ENCODE results near the gene NIN.

The NIN gene

DNA sequence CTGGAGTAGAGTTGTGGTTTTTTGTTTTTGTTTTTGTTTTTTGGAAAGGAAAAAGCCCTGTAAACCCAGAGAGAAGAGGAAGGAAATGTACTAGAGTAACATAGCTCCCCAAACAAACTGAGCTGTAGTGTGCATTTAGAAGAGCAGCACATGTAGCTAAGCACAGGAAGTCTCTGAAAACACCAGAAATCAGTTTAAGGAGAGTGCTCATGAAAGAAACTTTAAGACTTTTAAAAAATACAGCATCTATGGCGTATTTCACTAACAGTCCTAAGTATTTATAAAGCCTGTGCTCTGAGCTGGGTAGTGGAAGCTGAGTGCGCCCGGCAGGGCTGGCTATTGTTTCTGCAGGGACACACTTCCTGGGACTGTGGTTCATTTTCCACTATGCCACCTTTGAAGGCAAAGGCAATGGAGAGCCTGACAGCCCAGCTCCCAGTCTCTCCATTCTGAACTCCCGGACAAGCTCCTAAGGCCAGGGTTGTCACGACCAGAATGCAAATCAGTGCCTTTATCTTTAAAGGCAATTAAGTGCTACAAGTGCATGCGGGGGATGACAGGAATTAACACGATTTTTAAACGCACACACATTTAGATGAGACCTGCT is 45.4 kb downstream of the NIN start:
- in situ Hi-C loops (cut with MboI; ENCODE audit: low pct_unique_long_range_greater_than_20kb, low sequenced_read_pairs, unreplicated experiment): loop anchor here (10.0 kb wide), 1 partner anchor 69 kb away; no protein-coding TSS in a partner anchor
- TF ChIP-seq, protein P1, sequence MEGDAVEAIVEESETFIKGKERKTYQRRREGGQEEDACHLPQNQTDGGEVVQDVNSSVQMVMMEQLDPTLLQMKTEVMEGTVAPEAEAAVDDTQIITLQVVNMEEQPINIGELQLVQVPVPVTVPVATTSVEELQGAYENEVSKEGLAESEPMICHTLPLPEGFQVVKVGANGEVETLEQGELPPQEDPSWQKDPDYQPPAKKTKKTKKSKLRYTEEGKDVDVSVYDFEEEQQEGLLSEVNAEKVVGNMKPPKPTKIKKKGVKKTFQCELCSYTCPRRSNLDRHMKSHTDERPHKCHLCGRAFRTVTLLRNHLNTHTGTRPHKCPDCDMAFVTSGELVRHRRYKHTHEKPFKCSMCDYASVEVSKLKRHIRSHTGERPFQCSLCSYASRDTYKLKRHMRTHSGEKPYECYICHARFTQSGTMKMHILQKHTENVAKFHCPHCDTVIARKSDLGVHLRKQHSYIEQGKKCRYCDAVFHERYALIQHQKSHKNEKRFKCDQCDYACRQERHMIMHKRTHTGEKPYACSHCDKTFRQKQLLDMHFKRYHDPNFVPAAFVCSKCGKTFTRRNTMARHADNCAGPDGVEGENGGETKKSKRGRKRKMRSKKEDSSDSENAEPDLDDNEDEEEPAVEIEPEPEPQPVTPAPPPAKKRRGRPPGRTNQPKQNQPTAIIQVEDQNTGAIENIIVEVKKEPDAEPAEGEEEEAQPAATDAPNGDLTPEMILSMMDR (IDR thresholded peaks at IDR 0.05; ENCODE audit: extremely low read depth, insufficient read depth, missing control alignments): no peak
- DNase-seq (ENCODE audit: low spot score): no peak

DNA sequence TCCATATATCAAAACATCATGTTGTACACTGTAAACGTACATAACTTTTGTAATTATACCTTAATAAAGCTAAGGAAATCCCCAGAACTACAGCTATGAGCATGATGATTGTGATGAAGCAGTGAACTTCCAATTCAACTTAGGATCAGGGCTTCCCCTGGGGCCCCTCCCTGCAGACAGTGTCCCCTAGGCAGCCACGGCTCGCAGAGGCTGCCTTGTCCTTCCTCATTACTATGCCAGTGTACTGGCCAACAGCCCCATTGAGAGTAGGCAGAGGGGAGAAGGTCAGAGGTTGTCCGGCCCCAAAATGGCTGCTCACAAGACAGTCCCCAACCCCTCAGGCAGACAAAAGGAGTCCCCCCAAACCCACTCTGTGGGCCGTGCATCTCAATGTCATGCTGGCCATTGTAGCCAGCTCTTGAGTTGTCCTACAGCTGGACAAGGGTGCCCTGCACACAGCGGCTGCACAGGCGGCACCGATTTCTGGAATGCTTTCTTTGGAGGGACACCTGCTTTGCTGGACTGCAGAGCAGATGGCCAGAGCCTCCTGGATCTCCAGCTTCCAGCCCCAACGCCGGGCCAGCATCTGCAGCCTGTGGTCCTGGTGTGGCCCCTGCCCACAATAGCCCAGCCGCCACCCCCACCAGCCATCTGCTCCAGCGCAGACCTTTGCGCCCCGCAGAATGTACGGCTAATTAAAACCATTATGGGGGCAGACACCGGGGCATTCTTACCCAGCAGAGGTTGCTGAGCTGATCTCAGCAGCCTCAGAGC is 46.1 kb downstream of the NIN start:
- in situ Hi-C loops (cut with MboI; ENCODE audit: low pct_unique_long_range_greater_than_20kb, low sequenced_read_pairs, unreplicated experiment): loop anchor here (10.0 kb wide), 1 partner anchor 70 kb away; no protein-coding TSS in a partner anchor
- DNase-seq (ENCODE audit: low spot score): no peak
- TF ChIP-seq, protein P1 (IDR thresholded peaks at IDR 0.05; ENCODE audit: extremely low read depth, insufficient read depth, missing control alignments): no peak

DNA sequence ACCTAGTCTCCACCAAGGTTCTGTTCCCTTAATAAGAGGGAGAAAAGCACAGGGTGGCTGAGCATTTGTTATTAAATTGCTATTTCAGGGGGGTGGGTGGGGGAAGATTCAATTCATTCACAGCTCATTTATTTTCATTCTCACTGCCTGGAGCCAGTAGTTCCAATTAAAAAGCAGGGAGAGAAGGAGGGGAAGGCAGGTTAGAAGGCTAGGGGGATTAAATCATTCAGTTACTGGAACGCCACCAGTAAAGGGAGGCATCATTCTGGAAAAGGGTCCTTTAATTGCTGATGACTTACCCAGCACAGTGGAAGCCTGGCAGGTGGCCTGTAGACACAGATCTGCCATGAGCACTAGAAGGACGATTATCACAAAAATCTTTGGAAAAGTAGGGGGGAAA is 47.4 kb downstream of the NIN start:
- TF ChIP-seq, protein P1 (IDR thresholded peaks at IDR 0.05; ENCODE audit: extremely low read depth, insufficient read depth, missing control alignments): no peak
- in situ Hi-C loops (cut with MboI; ENCODE audit: low pct_unique_long_range_greater_than_20kb, low sequenced_read_pairs, unreplicated experiment): loop anchor here (10.0 kb wide), 1 partner anchor 71 kb away; no protein-coding TSS in a partner anchor
- DNase-seq (ENCODE audit: low spot score): no peak

DNA sequence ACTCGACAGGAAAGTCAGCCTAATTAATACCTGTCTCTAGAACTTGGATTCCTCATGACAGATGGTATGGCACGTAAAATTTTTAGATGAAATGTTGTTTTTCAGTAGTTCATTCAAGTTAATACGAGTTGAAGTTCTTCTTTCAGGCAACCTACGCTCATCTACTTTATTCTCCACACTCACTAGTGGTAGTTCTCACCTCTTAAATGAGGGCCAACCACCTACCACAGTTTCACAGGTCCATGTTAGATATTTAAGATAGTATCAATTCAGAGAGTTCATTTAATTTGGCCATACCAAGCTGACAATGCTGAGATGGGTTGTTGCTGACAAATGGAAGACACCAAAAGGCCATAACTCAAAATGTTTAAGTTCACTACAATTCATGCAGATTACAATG is 50.6 kb downstream of the NIN start:
- TF ChIP-seq, protein P1 (IDR thresholded peaks at IDR 0.05; ENCODE audit: extremely low read depth, insufficient read depth, missing control alignments): no peak
- no peak for DNase-seq (ENCODE audit: low spot score)
- in situ Hi-C loops (cut with MboI; ENCODE audit: low pct_unique_long_range_greater_than_20kb, low sequenced_read_pairs, unreplicated experiment): loop anchor here (10.0 kb wide), 1 partner anchor 74 kb away; no protein-coding TSS in a partner anchor

DNA sequence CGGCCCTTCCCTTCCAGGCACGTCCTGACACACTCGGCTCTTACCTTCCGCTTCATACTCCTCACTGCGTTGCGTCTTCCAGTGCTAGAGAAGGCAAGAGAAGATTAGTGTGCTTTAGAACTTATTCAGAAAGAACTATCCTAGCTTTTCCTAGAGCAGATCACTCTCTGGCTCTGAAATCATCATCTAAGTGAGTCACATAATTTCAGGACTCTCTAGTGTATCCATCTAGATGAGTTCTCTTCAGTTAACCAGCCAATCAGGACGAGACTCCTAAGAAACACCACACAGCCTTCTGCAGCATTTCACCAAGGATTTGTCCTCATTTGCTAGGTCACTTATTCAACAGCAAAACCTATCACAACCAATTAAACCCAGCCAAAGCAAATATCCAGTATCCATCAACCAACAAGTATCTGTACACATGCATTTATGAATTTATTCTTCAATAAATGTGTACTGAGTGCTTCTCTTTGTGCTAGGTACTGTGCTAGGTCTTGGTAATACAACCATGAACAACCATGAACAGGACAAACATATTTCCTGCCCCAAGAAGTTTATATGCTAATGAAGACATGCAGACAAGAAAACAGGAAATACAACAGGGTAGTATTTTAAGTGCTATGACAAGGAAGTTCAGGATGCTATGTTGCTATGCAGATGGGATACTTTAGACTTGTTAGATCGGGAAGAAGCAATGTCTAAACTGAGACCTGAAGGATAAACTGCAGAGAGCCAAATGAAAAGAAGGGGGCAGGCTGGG is 52.1 kb downstream of the NIN start:
- in situ Hi-C loops (cut with MboI; ENCODE audit: low pct_unique_long_range_greater_than_20kb, low sequenced_read_pairs, unreplicated experiment): no loop called here
- TF ChIP-seq, protein P1 (IDR thresholded peaks at IDR 0.05; ENCODE audit: extremely low read depth, insufficient read depth, missing control alignments): no peak
- no peak for DNase-seq (ENCODE audit: low spot score)

DNA sequence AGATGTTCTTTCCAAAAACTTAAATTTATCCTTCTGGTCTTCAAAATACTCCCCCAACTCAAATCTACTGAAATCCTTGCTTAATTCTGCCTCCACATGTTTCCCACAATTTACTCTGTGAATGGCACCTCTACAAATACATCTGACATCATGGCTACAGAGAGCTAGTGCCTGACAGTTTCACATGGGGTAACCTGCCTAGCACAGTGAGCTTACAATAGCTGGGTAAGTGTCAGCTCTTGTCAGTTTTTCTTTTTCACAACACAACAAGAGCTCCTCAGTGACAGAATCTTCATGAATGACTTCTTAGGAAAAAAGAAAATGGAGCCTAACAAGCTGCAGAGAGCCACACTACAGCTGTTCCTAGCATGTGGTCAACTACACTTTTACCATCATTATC is 54.4 kb downstream of the NIN start:
- no peak for DNase-seq (ENCODE audit: low spot score)
- TF ChIP-seq, protein P1 (IDR thresholded peaks at IDR 0.05; ENCODE audit: extremely low read depth, insufficient read depth, missing control alignments): no peak
- in situ Hi-C loops (cut with MboI; ENCODE audit: low pct_unique_long_range_greater_than_20kb, low sequenced_read_pairs, unreplicated experiment): no loop called here
